SK-N-SH treated with all-trans-retinoic acid at 6 μM for 48 hours (cell line): ENCODE measurements around the gene STT3A.
A peak's percentile ranks its signal among the peaks of the same experiment; 100 is the strongest.

Source experiments
- ATAC-seq: fragments of 200-7000 bp; cut with Tn5 transposase; 3 replicates; pipeline ENCODE4 v1.9.1; 2020; ENCODE audit warnings: mild to moderate bottlenecking, moderate library complexity
- ARNTL ChIP-seq: fragments of 450-650 bp; formaldehyde crosslinking; IDR thresholded peaks from 2 replicates; pipeline ENCODE4 v1.5.0; 2020; ENCODE audit warnings: low read depth, mild to moderate bottlenecking, moderate library complexity, borderline replicate concordance
- BACH2 ChIP-seq: fragments of 250-450 bp; sonication (Bioruptor Pico); IDR thresholded peaks from 2 replicates; pipeline ENCODE4 v1.9.0; 2021; ENCODE audit warnings: mild to moderate bottlenecking, borderline replicate concordance
- CREB5 ChIP-seq: fragments of 250-450 bp; sonication (Bioruptor Pico); IDR thresholded peaks from 2 replicates; pipeline ENCODE4 v1.5.1; 2020; ENCODE audit warnings: low read depth, mild to moderate bottlenecking, moderate library complexity
- CSDC2 ChIP-seq: fragments of 250-450 bp; sonication (Bioruptor Pico); IDR thresholded peaks from 2 replicates; pipeline ENCODE4 v1.5.0; 2020; ENCODE audit warnings: mild to moderate bottlenecking, moderate library complexity
- CSRNP3 ChIP-seq: fragments of 250-450 bp; sonication (Bioruptor Pico); IDR thresholded peaks from 2 replicates; pipeline ENCODE4 v1.5.1; 2021; ENCODE audit warnings: mild to moderate bottlenecking, moderate library complexity
- ESRRG ChIP-seq: fragments of 250-450 bp; sonication (Bioruptor Pico); IDR thresholded peaks from 2 replicates; pipeline ENCODE4 v1.6.1; 2021; ENCODE audit warnings: mild to moderate bottlenecking
- GLIS3 ChIP-seq: fragments of 250-450 bp; sonication (Bioruptor Pico); IDR thresholded peaks from 2 replicates; pipeline ENCODE4 v1.5.0; 2020; ENCODE audit warnings: mild to moderate bottlenecking, moderate library complexity
- ISL1 ChIP-seq: fragments of 250-450 bp; sonication (Bioruptor Pico); IDR thresholded peaks from 2 replicates; pipeline ENCODE4 v2.1.2; 2022; ENCODE audit warnings: mild to moderate bottlenecking, moderate library complexity
- OSR1 ChIP-seq: fragments of 250-450 bp; sonication (Bioruptor Pico); IDR thresholded peaks from 2 replicates; pipeline ENCODE4 v1.8.0; 2022; ENCODE audit warnings: moderate library complexity, mild to moderate bottlenecking, inconsistent platforms
- POU6F1 ChIP-seq: fragments of 250-450 bp; sonication (Bioruptor Pico); IDR thresholded peaks from 2 replicates; pipeline ENCODE4 v1.8.0; 2021; ENCODE audit warnings: low read depth, mild to moderate bottlenecking, moderate library complexity, borderline replicate concordance
- PPARA ChIP-seq: fragments of 250-450 bp; sonication (Bioruptor Pico); IDR thresholded peaks from 2 replicates; pipeline ENCODE4 v1.5.0; 2020; ENCODE audit warnings: mild to moderate bottlenecking, borderline replicate concordance
- RARB ChIP-seq: fragments of 250-450 bp; sonication (Bioruptor Pico); IDR thresholded peaks from 2 replicates; pipeline ENCODE4 v1.8.0; 2021; ENCODE audit warnings: mild to moderate bottlenecking, moderate library complexity
- SNAI2 ChIP-seq: fragments of 250-450 bp; sonication (Bioruptor Pico); IDR thresholded peaks from 2 replicates; pipeline ENCODE4 v1.5.0; 2020; ENCODE audit warnings: mild to moderate bottlenecking, moderate library complexity
- TCF4 ChIP-seq: fragments of 250-450 bp; sonication (Bioruptor Pico); IDR thresholded peaks from 2 replicates; pipeline ENCODE4 v1.8.0; 2021; ENCODE audit warnings: mild to moderate bottlenecking, moderate library complexity, borderline replicate concordance
- ZC3H10 ChIP-seq: fragments of 250-450 bp; sonication (Bioruptor Pico); IDR thresholded peaks from 2 replicates; pipeline ENCODE4 v1.5.1; 2021; ENCODE audit warnings: mild to moderate bottlenecking, moderate library complexity
- ZFP3 ChIP-seq: fragments of 250-450 bp; sonication (Bioruptor Pico); IDR thresholded peaks from 2 replicates; pipeline ENCODE4 v1.5.0; 2020; ENCODE audit warnings: mild to moderate bottlenecking, moderate library complexity
- ZFP30 ChIP-seq: fragments of 450-650 bp; formaldehyde crosslinking; IDR thresholded peaks from 2 replicates; pipeline ENCODE4 v1.5.0; 2022; ENCODE audit warnings: mild to moderate bottlenecking, moderate library complexity
- ZNF565 ChIP-seq: fragments of 450-650 bp; formaldehyde crosslinking; conservative IDR thresholded peaks from 2 replicates; pipeline ENCODE4 v1.5.0; 2020; ENCODE audit warnings: low read depth, mild to moderate bottlenecking, moderate library complexity
- ZNF70 ChIP-seq: fragments of 450-650 bp; formaldehyde crosslinking; IDR thresholded peaks from 2 replicates; pipeline ENCODE4 v1.5.0; 2020; ENCODE audit warnings: mild to moderate bottlenecking, moderate library complexity
- ZNF8 ChIP-seq: fragments of 450-650 bp; formaldehyde crosslinking; IDR thresholded peaks from 2 replicates; pipeline ENCODE4 v1.5.0; 2020; ENCODE audit warnings: mild to moderate bottlenecking, moderate library complexity
- TF ChIP-seq, protein P1 (sequence below): fragments of 250-450 bp; sonication (Bioruptor Pico); IDR thresholded peaks from 2 replicates; pipeline ENCODE4 v1.5.0; 2020; ENCODE audit warnings: mild to moderate bottlenecking, moderate library complexity

STT3A gene

GRCh38 chr11:125592305-125593113, at the start of gene STT3A:
TSS of gene STT3A (plus strand) at chr11:125592852. CDS start at chr11:125595916, 3,064 bp downstream.
- TF ChIP-seq ZFP3 (CRISPR knock-in tag) (no peak), ZNF70 (CRISPR knock-in tag) (peak; percentile 38; the same call in 1 of the 2 replicates), SNAI2 (CRISPR knock-in tag) (no peak), CSDC2 (CRISPR knock-in tag) (no peak), ARNTL (CRISPR knock-in tag) (no peak), BACH2 (CRISPR knock-in tag) (no peak), RARB (CRISPR knock-in tag) (no peak), ZNF565 (CRISPR knock-in tag) (no peak)
- peak; percentile 96 for ATAC-seq

- TF ChIP-seq, protein P1, sequence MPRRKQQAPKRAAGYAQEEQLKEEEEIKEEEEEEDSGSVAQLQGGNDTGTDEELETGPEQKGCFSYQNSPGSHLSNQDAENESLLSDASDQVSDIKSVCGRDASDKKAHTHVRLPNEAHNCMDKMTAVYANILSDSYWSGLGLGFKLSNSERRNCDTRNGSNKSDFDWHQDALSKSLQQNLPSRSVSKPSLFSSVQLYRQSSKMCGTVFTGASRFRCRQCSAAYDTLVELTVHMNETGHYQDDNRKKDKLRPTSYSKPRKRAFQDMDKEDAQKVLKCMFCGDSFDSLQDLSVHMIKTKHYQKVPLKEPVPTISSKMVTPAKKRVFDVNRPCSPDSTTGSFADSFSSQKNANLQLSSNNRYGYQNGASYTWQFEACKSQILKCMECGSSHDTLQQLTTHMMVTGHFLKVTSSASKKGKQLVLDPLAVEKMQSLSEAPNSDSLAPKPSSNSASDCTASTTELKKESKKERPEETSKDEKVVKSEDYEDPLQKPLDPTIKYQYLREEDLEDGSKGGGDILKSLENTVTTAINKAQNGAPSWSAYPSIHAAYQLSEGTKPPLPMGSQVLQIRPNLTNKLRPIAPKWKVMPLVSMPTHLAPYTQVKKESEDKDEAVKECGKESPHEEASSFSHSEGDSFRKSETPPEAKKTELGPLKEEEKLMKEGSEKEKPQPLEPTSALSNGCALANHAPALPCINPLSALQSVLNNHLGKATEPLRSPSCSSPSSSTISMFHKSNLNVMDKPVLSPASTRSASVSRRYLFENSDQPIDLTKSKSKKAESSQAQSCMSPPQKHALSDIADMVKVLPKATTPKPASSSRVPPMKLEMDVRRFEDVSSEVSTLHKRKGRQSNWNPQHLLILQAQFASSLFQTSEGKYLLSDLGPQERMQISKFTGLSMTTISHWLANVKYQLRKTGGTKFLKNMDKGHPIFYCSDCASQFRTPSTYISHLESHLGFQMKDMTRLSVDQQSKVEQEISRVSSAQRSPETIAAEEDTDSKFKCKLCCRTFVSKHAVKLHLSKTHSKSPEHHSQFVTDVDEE: no peak
- no peak for TF ChIP-seq PPARA (CRISPR knock-in tag)
- TF ChIP-seq ZFP30 (CRISPR knock-in tag): no peak
- TF ChIP-seq POU6F1 (CRISPR knock-in tag): no peak
- TF ChIP-seq ESRRG (CRISPR knock-in tag): no peak
- TF ChIP-seq OSR1 (CRISPR knock-in tag): no peak
- TF ChIP-seq, all 23 proteins: peak for 0
- no peak for ATAC-seq
Observed at GRCh38 chr11:125550780-125551179, 41.9 kb upstream of the STT3A start.

DNA sequence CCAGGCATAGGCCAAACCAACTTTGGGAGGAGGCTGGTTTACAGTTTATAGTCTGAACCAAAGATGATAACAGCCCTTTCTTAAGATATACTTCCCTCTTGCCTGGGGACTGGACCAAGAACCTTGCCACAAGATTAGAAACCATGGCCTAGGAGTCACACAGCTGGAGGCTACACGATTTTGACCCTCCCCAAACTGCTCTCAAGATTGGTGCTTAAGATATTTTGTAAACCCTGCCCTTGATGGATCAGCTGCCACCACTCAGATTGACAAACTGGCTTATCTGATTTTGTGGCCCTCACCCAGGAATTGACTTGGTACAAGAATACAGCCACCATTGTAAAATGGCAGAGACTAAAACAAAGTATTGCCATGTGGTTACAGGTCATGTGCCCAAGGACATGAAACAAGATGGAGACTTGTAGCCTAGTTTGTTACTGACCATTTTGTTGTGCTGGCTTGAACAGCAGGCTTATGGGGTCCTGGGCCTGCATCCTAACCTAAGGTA, 40.8 kb upstream of the STT3A start:
- ATAC-seq: no peak
- no peak for TF ChIP-seq ZNF70 (CRISPR knock-in tag)
- TF ChIP-seq ARNTL (CRISPR knock-in tag): no peak
- no peak for TF ChIP-seq ISL1 (CRISPR knock-in tag)
- no peak for TF ChIP-seq BACH2 (CRISPR knock-in tag)
- TF ChIP-seq ZFP3 (CRISPR knock-in tag): no peak
- no peak for TF ChIP-seq CSRNP3
- TF ChIP-seq POU6F1 (CRISPR knock-in tag): no peak
- TF ChIP-seq ZNF8 (CRISPR knock-in tag): no peak
- no peak for TF ChIP-seq ZFP30 (CRISPR knock-in tag)
- TF ChIP-seq ESRRG (CRISPR knock-in tag): no peak
- no peak for TF ChIP-seq ZC3H10 (CRISPR knock-in tag)

DNA sequence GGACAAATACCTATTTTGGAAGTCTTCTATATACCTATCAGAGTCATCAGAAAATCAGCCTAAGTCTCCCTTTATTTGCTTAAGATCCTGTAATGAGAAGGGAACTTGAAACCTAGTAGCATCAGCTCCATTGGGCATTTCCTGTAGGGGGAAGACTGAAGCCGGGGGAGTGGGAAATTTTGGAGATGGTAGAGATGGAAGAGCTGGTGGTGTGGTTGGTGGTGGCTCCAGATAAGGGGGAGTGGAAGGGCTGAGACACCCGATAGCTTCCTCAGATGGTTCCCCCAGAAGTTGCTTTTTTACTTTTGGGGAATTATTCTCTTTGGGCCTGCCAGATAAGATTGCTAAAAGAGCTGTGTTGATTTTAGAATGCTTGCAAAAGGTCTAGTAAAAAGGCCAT, 39.7 kb upstream of the STT3A start:
- TF ChIP-seq ARNTL (CRISPR knock-in tag) (no peak), TCF4 (CRISPR knock-in tag) (no peak), ZNF8 (CRISPR knock-in tag) (no peak), ISL1 (CRISPR knock-in tag) (no peak), ZC3H10 (CRISPR knock-in tag) (no peak), ZFP3 (CRISPR knock-in tag) (no peak), CSRNP3 (no peak), CREB5 (no peak), PPARA (CRISPR knock-in tag) (no peak), ESRRG (CRISPR knock-in tag) (no peak), POU6F1 (CRISPR knock-in tag) (no peak), CSDC2 (CRISPR knock-in tag) (no peak), ZNF70 (CRISPR knock-in tag) (no peak), SNAI2 (CRISPR knock-in tag) (no peak), GLIS3 (CRISPR knock-in tag) (no peak)
- no peak for ATAC-seq
